Umbilical cord (tissue), 2 donors: ENCODE data around the gene DOCK7. TPM values are rescaled to one million over a fixed set of nuclear protein-coding genes. Genes with fewer than 3 reads are reported as not detected.
A peak's percentile ranks its signal among the peaks of the same experiment; 100 is the strongest.
"Not testable (repeated sequence)": the region's sequence is repeated elsewhere in the genome, so short reads cannot be mapped to it uniquely, and the experiment has no call there.

Experiments
- DNase-seq: peaks from one replicate; pipeline ENCODE4 v3.0.0-alpha.2; 2015; ENCODE audit warnings: low spot score
- total RNA-seq: library from RNA; depleted of rRNA; stranded (reverse); fragments of >200 nt; gene quantifications from one replicate; pipeline ENCODE4 v1.2.3, GENCODE V29; 2014; ENCODE audit warnings: low replicate concordance; ENCODE audit not compliant: insufficient read depth

The DOCK7 gene
- 293 TPM for total RNA-seq

GRCh38 chr1:62687903-62688686, at the start of gene DOCK7:
Gene DOCK7, minus strand, starts transcription at chr1:62688386. Its CDS starts 122 bp downstream, at chr1:62688264.
- DNase-seq: peak; percentile 75

- DNase-seq: no peak
Observed at GRCh38 chr1:62735491-62736171, 47.4 kb upstream of the DOCK7 start.

- no peak for DNase-seq
Observed at GRCh38 chr1:62732331-62732730, 44.1 kb upstream of the DOCK7 start.

- no peak for DNase-seq
Observed at GRCh38 chr1:62728963-62729362, 40.8 kb upstream of the DOCK7 start.

GRCh38 chr1:62727656-62728407, 39.6 kb upstream of the DOCK7 start:
- DNase-seq: no peak

- no peak for DNase-seq
Observed at GRCh38 chr1:62726011-62726442, 37.8 kb upstream of the DOCK7 start.

- no peak for DNase-seq
Observed at GRCh38 chr1:62725255-62725654, 37.1 kb upstream of the DOCK7 start.

GRCh38 chr1:62724430-62724829, 36.2 kb upstream of the DOCK7 start:
- DNase-seq: no peak

GRCh38 chr1:62723883-62724282, 35.7 kb upstream of the DOCK7 start:
- DNase-seq: no peak

GRCh38 chr1:62722796-62723195, 34.6 kb upstream of the DOCK7 start:
- no peak for DNase-seq

- no peak for DNase-seq
Observed at GRCh38 chr1:62720946-62721554, 32.9 kb upstream of the DOCK7 start.

GRCh38 chr1:62718400-62718799, 30.2 kb upstream of the DOCK7 start:
- DNase-seq: not testable (repeated sequence)

- DNase-seq: no peak
Observed at GRCh38 chr1:62717483-62717882, 29.3 kb upstream of the DOCK7 start.

GRCh38 chr1:62716397-62716796, 28.2 kb upstream of the DOCK7 start:
- DNase-seq: peak; percentile 51

- no peak for DNase-seq
Observed at GRCh38 chr1:62712336-62713243, 24.4 kb upstream of the DOCK7 start.

- no peak for DNase-seq
Observed at GRCh38 chr1:62707744-62708120, 19.5 kb upstream of the DOCK7 start.

GRCh38 chr1:62706985-62707743, 19.0 kb upstream of the DOCK7 start:
- DNase-seq: no peak

GRCh38 chr1:62698161-62698560, 10.0 kb upstream of the DOCK7 start:
- DNase-seq: not testable (repeated sequence)

GRCh38 chr1:62694479-62694878, 6.3 kb upstream of the DOCK7 start:
- DNase-seq: not testable (repeated sequence)

GRCh38 chr1:62693123-62693522, 4.9 kb upstream of the DOCK7 start:
- DNase-seq: no peak
